ENCODE measurements around the gene TLK2. TPM values are rescaled to one million over a fixed set of nuclear protein-coding genes. Genes with fewer than 3 reads are reported as not detected.

TLK2 gene
- total and polyA plus RNA-seq, 2 donors (not counting 3 experiments of a cell fraction or from before 2014, with no cell fraction given), result 30.7 to 40.7 TPM

- H3K27me3 ChIP-seq (ENCODE audit: control insufficient read depth in 2 of 2, insufficient read depth in 2 of 2, low read length in 2 of 2), result no peaks in the 10 kb centered on the region
- POLR2A ChIA-PET, result no interaction called here
- intact Hi-C loops (cut with micrococcal nuclease), result no loop called here
- no peak overlapping the region for H3K4me3 ChIP-seq (replicated peaks in 1 of 3; ENCODE audit: insufficient read depth in 1 of 3, low read depth in 1 of 3, low read length in 3 of 3)
- H3K9me3 ChIP-seq (replicated peaks; ENCODE audit: control insufficient read depth, insufficient read depth, low read length), result no peaks in the 10 kb centered on the region
- FAIRE-seq (no peak), DNase-seq (ENCODE audit: low read depth, low spot score) (no peak)
- peaks cover 2% of the 10 kb centered on the region in 2 experiments for H3K36me3 ChIP-seq (ENCODE audit: control insufficient read depth in 2 of 2, extremely low read depth in 1 of 2, insufficient read depth in 2 of 2, low read length in 2 of 2)
- no peak overlapping the region for H3K9ac ChIP-seq (replicated peaks; ENCODE audit: extremely low read depth, insufficient read depth, low read length)
- dilution Hi-C loops (cut with MboI; ENCODE audit: extremely low pct_ligation_motif_present, low sequenced_read_pairs), result no loop called here
- TF ChIP-seq MAX (IDR thresholded peaks at IDR 0.05; ENCODE audit: insufficient read depth, insufficient read length) (no peak), CTCF (IDR thresholded peaks at IDR 0.05; ENCODE audit: extremely low read depth in 1 of 2, insufficient read depth in 1 of 2, low read depth in 1 of 2, low read length in 2 of 2) (no peak), POLR2A (IDR thresholded peaks at IDR 0.05; ENCODE audit: low read depth, low read length) (no peak), POLR2AphosphoS5 (IDR thresholded peaks at IDR 0.05; ENCODE audit: insufficient read depth, low read depth, low read length) (no peak), GATA2 (IDR thresholded peaks at IDR 0.05; ENCODE audit: insufficient read depth, insufficient read length, low read depth, low read length) (no peak), FOS (IDR thresholded peaks at IDR 0.05; ENCODE audit: borderline replicate concordance, insufficient read depth, low read length) (no peak)
- no peaks in the 10 kb centered on the region for H3K4me1 ChIP-seq (ENCODE audit: control insufficient read depth, extremely low read depth, insufficient read depth, low read length)
- H3K9me1 ChIP-seq (replicated peaks; ENCODE audit: control insufficient read depth, extremely low read depth, insufficient read depth, low read length), result no peaks in the 10 kb centered on the region
- H2AFZ ChIP-seq (ENCODE audit: low read depth, low read length), result no peak overlapping the region
- H3K27ac ChIP-seq (ENCODE audit: insufficient read depth, low read depth, low read length), result no peak overlapping the region
- no peak overlapping the region for H3K4me2 ChIP-seq (ENCODE audit: insufficient read depth, low read length)
- H3K79me2 ChIP-seq (ENCODE audit: control insufficient read depth, insufficient read depth, low read length), result no peaks in the 10 kb centered on the region
- no TSS peak for BruUV-seq (replicated peaks)
- CTCF ChIA-PET, result interaction anchor here (1.0 kb wide), 1 partner anchor 9 kb away, joined by 4 read pairs; no protein-coding TSS in a partner anchor
- no peaks in the 10 kb centered on the region for H4K20me1 ChIP-seq (replicated peaks; ENCODE audit: control insufficient read depth, extremely low read depth, insufficient read depth, low read length)
Observed at GRCh38 chr17:62662855-62663254, 184.2 kb downstream of the TLK2 start.

Small RNA genes lying within 50 kb of the gene (small RNA-seq; reads per million reads assigned to genes)
- not detected for gene RF00019 (ENCODE audit: insufficient read depth, insufficient read length, low read depth, low replicate concordance)

Other genes starting within 250 kb of the TLK2 start
- not detected in 2 replicates for gene EFCAB3, start 98.3 kb upstream of the TLK2 start, total RNA-seq
- not detected in 2 replicates for gene EFCAB3, start 98.3 kb upstream of the TLK2 start, polyA plus RNA-seq
- 23.3 and 24.1 TPM in 2 replicates for gene METTL2A, start 54.9 kb upstream of the TLK2 start, total RNA-seq
- gene METTL2A, start 54.9 kb upstream of the TLK2 start, polyA plus RNA-seq, result 8.0 and 9.0 TPM in 2 replicates
- 52.7 and 52.9 TPM in 2 replicates for gene MRC2, start 148.8 kb downstream of the TLK2 start, total RNA-seq
- 30.6 and 36.5 TPM in 2 replicates for gene MRC2, start 148.8 kb downstream of the TLK2 start, polyA plus RNA-seq

All from endothelial cell of umbilical vein (primary cell).